Measurements from ENCODE around the gene NTM. TPM values are rescaled to one million over a fixed set of nuclear protein-coding genes. Genes with fewer than 3 reads are reported as not detected.
"Not testable (repeated sequence)": the region's sequence is repeated elsewhere in the genome, so short reads cannot be mapped to it uniquely, and the experiment has no call there.

The NTM gene
- polyA plus RNA-seq, 1 donor: 10.4 TPM

DNA sequence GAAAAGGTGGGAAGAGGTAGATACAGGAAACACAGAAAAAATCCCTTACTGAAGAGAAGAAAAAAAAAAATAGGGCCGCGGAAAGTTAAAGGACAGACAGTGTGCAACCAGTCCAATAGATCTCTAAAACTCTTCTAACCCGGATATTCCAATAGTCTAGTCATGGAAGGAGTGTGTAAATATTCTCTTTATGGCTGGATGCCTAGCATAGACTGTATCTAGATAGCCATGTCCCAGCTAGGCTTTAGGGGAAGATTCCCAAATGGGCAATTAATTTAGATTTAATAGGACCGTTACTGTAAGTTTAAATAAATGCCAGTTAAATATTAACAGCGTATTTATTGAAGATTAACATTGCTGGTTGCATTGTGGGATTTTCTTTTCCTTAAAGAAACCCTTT is 532.7 kb downstream of the NTM start:
- no peak for DNase-seq

DNA sequence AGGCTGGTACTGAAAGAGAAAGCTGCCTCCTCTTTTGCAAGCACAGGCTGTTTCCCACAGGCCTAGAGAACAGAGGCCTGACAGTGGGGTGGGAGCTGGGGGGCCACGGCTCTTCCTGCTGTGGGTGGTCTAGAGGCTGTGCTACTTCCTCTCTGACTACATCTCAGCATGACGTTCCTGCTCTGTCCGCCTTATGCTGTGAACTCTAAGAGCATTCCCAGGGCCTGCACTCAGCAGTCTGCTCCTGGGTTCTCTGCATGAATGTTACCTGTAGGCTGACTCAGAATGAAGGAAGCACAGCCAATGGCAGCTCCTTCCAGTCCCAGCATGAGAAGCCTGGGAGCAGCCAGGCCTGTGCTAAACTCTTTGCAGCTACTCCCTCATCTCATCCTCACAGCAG is 534.3 kb downstream of the NTM start:
- DNase-seq: no peak

DNA sequence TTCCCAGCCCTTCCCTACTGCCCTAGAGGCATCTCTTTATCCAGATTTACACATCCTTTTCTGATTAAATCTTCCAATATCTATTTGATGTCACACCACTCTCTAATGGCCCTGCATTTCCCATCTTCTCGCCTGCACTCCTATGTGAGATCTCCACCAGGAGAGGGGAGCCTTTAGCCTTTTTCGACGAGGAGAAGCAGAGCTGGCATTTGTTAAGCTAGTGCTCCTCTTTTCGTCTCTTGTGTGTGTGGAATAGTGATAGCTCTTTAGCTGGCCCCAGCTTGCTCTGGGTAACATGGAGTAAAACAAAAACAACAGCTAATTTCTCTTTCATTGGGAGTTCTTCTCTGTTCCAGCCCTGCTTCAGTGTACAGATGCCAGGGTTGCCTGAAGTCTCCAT is 536.5 kb downstream of the NTM start:
- DNase-seq: peak; percentile 45

DNA sequence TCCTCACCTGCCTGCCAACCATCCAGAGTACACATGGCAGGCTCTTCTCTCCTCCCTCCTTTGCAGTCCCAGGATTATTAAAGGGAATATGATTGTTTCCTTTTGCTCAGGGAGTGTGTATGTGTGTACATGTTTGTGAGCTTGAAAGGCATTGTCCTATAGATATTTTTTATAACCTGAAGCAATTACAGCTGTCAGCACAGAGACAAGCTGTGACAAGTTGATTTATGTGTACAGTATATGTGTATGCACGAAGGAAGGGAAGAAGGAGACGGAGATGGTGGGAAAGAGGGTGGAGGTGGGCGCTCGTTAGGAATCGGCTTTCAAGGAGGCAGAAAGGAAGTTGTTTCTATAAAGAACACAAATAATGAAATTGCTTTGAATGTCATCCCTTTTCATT is 537.0 kb downstream of the NTM start:
- no peak for DNase-seq

DNA sequence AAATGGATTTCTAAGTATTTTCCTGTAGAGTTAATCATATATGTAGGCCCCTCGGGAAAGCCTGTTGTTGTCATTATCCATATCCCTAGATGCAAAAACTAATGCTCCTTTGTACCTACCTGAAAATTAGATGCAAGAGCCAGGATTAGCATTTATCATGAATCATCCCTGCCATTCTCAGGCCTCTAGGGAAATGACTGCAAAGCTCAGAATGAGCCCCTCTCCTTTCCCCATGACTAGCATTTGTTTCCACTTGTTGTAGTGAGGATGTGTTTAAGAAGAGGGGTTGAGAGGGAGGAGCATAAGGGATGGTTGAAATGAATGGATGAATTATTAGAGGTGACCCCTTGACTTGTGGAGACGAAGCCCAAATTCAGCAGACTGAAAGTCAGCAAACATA is 537.9 kb downstream of the NTM start:
- no peak for DNase-seq

DNA sequence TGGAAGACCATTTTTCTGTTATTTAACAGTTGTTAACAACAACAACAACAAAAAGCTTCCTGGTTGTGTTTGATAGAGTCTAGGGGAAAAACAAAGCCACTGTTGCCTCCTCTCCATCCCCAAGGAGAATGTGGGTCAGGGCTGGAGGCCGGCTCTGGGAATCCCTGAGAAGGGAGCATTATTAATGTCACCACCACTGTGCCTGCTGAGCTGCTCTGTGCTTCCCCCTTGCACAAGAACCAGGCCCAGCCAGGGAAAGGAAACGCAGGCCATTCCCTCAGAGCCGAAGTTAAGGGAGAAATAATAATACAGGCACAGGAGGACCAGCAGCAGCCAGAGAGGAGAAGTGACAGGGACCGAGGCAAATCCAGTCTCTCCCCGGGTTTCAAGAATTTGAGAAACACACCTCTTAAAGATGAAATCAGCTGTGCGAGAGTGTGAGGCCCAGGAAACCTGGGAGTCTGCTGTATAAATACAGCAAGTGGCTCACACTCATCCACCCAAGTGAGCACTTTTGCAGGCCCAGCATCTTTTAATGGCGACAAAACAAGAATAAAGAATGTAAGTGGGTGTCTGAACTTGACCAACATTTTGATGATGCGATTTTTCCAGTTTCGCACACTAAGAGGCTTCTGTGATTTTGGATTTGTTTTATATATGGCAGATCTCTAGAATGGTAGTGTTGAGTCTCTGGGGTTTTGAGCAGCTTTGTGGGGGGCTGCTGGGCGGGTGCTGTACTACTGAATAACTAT is 539.2 kb downstream of the NTM start:
- DNase-seq: no peak

DNA sequence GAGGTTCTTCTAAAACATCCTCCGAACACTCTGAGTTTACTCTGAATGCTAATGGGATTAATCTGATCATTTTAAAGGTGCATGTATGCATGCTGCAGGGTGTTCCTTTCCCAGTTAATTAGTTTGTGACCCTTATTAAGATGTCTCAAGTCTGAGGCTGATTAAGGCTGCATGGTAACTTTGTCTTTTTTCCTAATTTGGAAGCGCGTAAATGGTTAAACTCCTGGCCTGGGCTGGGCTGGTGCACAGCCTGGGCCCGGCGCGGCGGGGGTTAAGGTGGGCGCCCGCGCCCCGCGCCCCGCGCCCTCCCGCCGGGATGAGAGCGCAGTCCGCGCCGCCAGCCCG is 539.7 kb downstream of the NTM start:
- DNase-seq: no peak

DNA sequence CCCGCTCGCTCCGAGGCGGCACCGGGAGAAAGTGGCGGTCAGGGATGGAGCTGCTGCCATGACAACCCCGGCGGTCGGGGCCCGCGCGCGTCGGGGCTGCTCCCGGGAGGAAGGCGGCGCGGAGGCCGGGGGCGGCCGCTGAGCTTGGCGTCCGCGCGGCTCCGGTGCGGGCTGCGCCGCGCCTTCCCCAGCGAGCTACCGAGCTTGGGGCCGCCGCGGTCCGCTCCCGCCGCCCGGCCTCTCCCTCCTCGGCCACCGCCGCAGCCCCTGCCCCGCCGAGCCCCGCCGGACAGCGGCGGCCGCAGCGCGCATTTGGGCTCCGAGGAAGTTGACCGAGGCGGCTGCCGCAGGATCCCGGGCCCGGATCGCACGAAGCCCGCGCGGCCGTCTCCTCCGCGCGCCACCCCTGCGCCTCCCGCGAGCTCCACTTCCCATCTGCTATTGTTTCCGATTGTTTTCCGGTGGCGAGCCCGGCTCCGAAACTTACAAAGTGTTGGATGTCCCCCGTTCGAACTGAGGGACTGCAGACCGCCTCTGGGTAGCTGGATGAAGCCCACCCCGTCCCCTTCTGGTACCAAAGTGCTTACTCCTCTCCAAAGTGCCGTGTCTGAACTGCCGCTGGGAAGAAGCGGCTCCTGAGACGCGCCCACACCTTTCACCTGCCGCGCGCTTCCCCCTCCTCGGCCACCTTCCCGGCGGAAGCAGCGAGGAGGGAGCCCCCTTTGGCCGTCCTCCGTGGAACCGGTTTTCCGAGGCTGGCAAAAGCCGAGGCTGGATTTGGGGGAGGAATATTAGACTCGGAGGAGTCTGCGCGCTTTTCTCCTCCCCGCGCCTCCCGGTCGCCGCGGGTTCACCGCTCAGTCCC is 540.3 kb downstream of the NTM start:
- peak; percentile 55 for DNase-seq

DNA sequence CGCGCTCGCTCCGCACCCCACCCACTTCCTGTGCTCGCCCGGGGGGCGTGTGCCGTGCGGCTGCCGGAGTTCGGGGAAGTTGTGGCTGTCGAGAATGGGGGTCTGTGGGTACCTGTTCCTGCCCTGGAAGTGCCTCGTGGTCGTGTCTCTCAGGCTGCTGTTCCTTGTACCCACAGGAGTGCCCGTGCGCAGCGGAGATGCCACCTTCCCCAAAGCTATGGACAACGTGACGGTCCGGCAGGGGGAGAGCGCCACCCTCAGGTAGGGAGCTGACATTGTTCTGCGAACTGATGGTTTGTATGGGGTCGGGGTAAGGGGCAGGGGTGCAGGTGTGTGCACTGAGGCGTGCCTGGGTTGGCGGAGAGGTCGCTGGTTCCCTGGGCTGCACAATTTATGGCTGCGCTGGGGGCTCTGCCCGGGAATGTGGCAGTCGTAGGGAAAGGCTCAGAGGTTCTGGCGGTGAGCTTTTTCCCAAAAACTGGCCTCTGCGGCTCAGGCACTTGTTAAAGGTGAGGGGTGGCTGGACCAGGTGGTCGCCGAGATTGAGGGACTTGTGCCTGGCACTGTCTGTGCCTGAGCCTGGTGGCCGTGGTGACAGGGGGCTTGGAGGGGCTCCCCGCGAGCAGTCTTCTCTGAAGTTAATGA is 541.1 kb downstream of the NTM start:
- not testable (repeated sequence) for DNase-seq

DNA sequence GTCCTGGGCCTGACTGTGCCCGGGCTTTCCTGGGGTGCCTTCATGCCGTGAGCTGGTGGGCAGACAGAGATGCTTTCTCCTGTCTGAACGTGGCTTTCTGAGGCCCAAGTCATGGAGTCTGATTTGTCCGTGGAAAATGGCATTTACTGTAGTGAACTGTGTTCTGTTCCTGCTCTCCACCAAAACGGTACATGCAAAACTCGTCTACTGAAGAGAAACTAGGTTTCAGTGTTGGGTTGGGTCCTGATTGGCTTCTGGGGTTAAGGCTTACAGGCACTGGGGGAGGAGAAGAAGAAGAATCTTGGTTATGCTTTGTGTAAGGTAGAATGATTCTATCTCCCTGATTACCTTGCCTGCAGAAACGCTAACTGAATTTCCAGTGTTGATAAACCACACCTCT is 541.7 kb downstream of the NTM start:
- no peak for DNase-seq

DNA sequence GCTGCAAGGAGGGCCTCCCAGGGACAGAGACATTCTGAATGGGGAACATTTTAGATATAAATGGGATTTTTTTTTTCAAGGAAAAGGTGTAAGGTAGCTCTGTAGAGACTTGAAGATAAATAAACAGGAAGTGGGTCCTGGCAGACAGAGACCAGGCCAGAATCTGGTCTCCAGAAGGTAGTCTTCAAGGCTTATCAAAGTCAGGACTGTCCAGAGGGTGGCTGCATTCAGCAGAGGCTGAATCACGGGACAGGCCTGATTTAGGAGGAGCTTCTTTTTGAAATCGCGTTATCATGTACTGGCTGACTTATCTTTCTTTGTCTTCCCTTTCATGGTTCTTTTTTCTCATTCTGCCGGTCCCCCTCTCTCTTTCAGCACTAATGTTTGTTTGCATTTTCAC is 542.9 kb downstream of the NTM start:
- DNase-seq: no peak

DNA sequence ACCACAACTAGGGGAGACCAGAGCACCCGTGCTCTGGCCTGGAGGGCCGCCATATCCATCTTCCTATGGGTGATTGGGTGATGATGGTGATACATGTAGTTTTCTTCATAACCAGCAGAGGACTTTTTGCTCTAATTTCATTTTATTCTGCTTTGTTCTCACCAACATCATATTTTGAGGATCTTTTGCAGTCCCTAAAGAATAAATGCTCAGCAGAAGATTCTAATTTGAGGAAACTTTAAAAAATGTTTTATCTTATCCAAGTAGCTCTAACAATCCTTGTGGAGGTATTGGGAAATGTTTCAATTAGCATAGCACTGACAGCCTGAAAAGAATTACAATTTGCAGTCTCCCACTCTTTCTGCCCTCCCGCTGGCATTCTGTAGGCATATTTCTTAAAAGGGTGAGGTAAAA is 544.0 kb downstream of the NTM start:
- no peak for DNase-seq

DNA sequence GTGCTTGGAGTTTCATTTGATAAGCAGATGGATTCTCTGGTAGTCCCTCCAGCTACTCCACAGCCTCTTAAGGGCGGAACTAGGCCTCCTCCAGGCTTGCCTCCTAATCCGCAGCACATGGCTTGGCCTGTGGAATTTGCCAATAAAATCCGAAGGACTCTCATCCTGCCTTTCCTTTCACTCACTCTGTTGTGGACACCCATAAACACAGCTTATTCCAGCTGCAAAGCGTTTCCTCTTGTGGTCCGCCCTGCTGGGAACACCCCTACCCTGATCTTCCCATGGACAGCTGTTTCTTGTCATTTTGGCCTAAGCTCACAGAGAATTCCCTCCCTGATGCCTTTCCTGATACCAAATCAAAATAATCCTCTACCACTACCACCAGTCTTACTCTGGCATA is 546.2 kb downstream of the NTM start:
- no peak for DNase-seq

DNA sequence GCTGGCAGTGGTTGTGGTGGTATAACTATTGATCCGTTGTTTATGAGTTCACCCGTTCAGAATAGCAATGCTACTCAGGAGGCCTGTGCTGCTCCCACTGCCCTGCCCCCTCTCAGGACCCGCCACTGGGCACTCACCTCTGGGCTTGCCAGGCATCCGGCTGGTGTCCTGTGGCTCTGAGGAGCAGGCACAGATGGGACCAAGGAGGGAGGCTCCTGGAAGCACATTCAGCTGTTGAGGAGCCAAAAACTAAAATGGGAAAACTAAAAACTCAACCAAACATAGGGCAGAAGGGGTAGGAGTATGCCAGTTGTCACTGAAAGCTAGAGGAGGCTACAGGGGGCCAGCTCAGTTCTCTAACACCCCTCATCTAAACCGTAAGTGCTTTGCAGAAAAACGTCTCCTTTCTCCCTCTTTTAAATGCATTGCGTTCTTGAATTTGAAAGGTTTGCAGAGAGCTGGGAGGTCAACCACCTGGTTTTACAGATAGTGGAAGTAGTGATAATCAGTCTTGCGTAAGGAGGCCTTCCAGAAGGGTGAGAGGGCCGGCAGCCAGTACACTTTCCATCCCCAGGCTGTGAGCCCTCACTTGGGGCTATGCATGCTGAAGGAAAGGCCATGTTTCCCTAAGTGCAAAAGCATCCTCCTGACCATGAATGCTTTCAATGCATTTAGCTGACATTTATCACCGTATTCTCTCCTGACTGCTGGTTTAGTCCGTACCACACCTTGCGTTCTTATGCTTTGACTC is 547.4 kb downstream of the NTM start:
- DNase-seq: no peak

DNA sequence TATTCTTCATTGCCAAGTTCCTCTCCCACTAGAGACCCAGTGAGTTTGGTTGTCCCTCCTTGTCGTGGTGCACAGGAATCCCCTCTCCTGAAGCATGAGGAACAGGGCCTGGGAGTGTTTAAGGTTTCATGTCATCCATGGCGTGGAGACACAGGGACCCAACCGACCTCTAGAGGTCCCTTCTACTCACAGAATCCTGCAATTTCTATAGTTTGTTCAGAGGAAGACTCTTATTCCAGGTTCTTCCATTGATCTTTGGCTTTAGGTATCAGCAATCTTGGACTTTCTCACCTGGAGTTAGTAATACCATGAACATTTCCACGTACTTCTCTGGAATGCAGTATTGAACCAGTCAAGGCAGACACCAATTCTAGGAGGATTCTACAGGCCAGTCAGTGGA is 548.2 kb downstream of the NTM start:
- no peak for DNase-seq

DNA sequence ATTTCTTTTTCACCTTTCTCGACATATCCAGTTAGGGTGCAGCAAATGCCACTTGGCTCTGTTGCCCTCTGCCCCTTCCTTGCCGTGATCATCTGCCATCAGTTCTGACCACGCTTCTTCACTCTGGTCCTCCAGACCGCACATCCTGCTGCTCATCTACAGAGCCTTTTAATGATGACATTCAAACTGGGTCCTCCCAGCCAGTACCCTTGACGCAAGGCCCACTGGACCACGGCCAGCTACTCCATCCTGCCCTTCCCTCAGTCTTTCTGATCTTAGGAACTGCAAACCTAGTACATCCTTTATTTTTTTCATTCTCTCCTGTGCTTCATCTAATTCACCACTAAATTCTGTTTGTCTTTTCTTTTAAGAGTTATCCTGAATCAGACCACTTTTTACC is 551.8 kb downstream of the NTM start:
- DNase-seq: no peak

DNA sequence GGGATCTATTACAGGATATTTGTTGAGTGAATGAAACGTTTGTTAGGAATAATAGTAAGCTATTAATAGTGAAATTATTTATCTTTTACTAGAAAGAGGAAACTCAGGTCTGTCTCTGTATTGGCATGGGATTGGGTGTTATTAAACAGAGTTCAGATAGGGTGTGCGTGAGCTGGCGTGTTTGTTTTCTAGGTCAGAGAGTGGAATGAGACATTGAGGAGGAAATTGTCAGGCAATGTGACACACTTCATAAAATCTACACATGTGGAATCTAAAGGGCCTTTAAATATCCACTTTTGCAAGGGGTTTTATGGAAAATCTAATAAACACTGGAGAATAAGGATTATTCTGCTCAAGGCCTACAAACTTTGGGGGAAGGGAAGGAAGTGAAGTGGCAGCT is 552.9 kb downstream of the NTM start:
- no peak for DNase-seq

DNA sequence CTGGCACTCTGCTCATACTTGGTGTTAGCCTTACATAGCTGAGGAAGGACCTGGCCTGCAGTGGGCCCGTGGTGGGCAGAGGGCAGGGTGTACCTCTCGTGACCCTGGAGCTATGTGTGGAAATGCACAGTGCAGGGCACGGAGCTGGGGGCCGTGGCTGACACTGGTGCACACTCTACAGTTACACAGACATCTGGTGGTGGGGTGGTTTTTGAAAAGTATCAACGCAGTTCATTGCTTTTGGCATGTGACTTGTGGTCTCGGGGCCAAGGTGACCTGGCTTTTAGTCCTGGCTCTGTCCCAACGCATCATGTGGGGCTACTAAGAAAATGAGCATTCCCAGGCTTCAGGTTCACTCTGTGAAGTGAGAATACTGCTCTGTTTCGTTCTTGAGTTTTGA is 553.6 kb downstream of the NTM start:
- DNase-seq: no peak

DNA sequence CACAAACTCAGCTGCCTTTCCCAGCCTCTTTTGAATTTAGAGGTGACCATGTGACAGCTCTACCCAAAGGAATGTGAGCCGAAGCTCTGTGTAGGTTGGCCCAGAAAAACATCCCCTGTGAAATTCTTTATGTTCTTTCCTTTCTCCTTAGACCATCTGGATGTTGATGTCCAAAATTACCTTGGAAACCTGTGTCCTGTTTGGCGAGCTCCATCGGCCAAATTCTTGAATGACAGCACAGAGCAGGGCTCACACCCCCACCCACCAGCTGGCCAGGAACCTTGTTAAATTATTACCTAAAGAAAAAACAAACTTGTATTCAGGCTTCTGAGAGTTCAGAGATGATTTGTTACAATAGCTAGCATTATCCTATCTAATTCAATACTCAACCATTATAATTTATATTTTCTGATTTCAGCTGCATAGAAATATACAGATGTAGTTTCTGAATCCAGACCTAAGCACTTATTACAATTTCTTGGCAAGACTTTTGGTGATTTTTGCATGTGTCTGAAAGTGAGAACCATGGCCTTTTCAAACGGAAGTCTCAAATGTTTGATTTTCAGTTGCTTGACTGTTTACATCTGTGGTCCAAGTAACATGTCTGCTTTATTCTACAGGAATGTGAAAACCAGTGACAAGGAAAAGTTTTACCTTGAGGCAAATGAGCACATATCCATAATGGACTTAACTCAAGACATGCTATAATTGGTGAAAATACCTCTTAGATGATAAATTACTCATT is 554.2 kb downstream of the NTM start:
- DNase-seq: peak; percentile 76

DNA sequence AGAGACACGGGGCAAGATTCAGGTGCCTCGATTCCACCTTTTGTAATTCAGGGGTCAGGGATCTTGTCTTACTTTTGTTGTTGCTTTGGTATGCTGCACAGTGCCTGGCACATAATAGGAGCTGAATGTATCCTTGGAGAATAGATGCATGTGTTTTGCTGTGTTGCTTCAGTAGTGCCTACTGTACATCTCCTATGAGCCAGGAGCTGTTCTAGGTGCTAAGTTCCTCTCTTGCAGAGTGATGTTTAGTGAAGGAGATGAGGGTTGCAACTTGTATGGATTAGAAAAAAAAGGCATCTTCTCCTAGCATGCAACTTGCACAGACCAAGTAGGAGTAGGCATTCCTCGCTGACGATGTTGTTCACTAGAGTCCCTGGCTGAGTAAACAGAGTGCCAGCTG is 555.4 kb downstream of the NTM start:
- no peak for DNase-seq

DNA sequence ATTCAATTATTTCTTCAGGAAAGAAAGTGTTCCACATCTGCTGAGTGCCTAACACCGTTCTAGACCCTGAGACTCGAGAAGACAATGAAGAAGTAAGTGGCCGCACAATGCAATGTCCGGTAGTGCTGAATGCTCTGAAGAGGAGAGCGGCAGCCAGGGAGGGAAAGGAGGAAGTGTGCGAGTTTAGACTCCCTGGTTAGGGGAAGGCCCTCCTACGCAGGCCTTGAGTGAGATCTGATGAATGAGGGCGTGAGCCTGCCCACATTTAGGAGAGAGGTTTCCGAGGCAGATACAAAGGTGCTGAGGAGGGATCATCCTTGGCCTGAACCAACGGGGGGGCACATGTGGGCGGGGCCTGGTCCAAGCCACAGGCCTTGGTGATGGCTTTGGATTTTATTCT is 558.6 kb downstream of the NTM start:
- no peak for DNase-seq
